Right lung (tissue), 5 donors: ENCODE measurements around the gene TNFRSF11A. TPM values are rescaled to one million over a fixed set of nuclear protein-coding genes. Genes with fewer than 3 reads are reported as not detected.

Source experiments
- DNase-seq, 2 donors: peaks; one replicate each; pipeline ENCODE4 v3.0.0-alpha.2; 2013
- polyA plus RNA-seq, 5 donors: library from polyadenylated mRNA; unstranded; fragments of 120-200 nt; gene quantifications; one replicate each; pipeline versions ENCODE4 v1.2.1 to v1.2.3, GENCODE V29; 2013; ENCODE audit warnings: inconsistent platforms in 1 of 5, low replicate concordance in 1 of 5; ENCODE audit not compliant: insufficient read length in 5 of 5, insufficient read depth in 1 of 5

Gene TNFRSF11A
- polyA plus RNA-seq, 5 donors, result 2.8 to 4.4 (median 3.9) TPM

- DNase-seq, result no peak
Measured at GRCh38 chr18:62324181-62324828, 805 bp upstream of the TNFRSF11A start.

- DNase-seq, result no peak
Measured at GRCh38 chr18:62325806-62326645, 916 bp downstream of the TNFRSF11A start.

- no peak for DNase-seq
Measured at GRCh38 chr18:62326646-62327348, 1.7 kb downstream of the TNFRSF11A start.

GRCh38 chr18:62327977-62328376, 2.9 kb downstream of the TNFRSF11A start:
- no peak for DNase-seq

GRCh38 chr18:62328586-62329525, 3.7 kb downstream of the TNFRSF11A start:
- DNase-seq, result no peak

- DNase-seq, result no peak
Measured at GRCh38 chr18:62329691-62330454, 4.8 kb downstream of the TNFRSF11A start.

GRCh38 chr18:62330650-62331049, 5.5 kb downstream of the TNFRSF11A start:
- DNase-seq, result no peak

GRCh38 chr18:62331581-62332356, 6.7 kb downstream of the TNFRSF11A start:
- no peak for DNase-seq

GRCh38 chr18:62332431-62332830, 7.3 kb downstream of the TNFRSF11A start:
- DNase-seq, result no peak

- DNase-seq, result no peak
Measured at GRCh38 chr18:62332964-62333695, 8.0 kb downstream of the TNFRSF11A start.

- DNase-seq, result no peak
Measured at GRCh38 chr18:62334120-62334519, 9.0 kb downstream of the TNFRSF11A start.

- DNase-seq, result no peak
Measured at GRCh38 chr18:62335494-62335893, 10.4 kb downstream of the TNFRSF11A start.

- no peak for DNase-seq
Measured at GRCh38 chr18:62336618-62337017, 11.5 kb downstream of the TNFRSF11A start.

- no peak for DNase-seq
Measured at GRCh38 chr18:62337336-62337735, 12.2 kb downstream of the TNFRSF11A start.

GRCh38 chr18:62338446-62339105, 13.5 kb downstream of the TNFRSF11A start:
- no peak for DNase-seq

GRCh38 chr18:62339106-62339988, 14.2 kb downstream of the TNFRSF11A start:
- no peak for DNase-seq

GRCh38 chr18:62340996-62341395, 15.9 kb downstream of the TNFRSF11A start:
- no peak for DNase-seq
